ENCODE results near the gene ROBO2. TPM values are rescaled to one million over a fixed set of nuclear protein-coding genes. Genes with fewer than 3 reads are reported as not detected.
A peak's percentile ranks its signal among the peaks of the same experiment; 100 is the strongest.

The ROBO2 gene
- total RNA-seq, 6 donors from 2014 or later = 12.0 to 29.1 (median 14.0) TPM

GRCh38 chr3:77319711-77320110 lies 279.8 kb downstream of the ROBO2 start:
- no peaks in the 10 kb centered on the region for H3K4me1 ChIP-seq
- no peak overlapping the region for H3K4me3 ChIP-seq
- no peaks in the 10 kb centered on the region for H3K9me3 ChIP-seq
- no peak overlapping the region for H3K27ac ChIP-seq
- 39 to 47% methylated on average over 2 of the region's 2 CpGs for WGBS, 2 donors
- no peaks in the 10 kb centered on the region for H3K36me3 ChIP-seq
- ATAC-seq (ENCODE audit: low FRiP score in 2 of 2) = no peak
- no peaks in the 10 kb centered on the region for H3K27me3 ChIP-seq
- no peak for TF ChIP-seq POLR2AphosphoS5 (IDR thresholded peaks at IDR 0.05)
- no peak for TF ChIP-seq CTCF (IDR thresholded peaks at IDR 0.05)
- no peak for TF ChIP-seq POLR2A (IDR thresholded peaks at IDR 0.05)
- TF ChIP-seq EP300 (IDR thresholded peaks at IDR 0.05) = no peak
- DNase-seq = no peak

GRCh38 chr3:77320514-77320913 lies 280.6 kb downstream of the ROBO2 start:
- Histone ChIP-seq H3K4me1 (no peaks in the 10 kb centered on the region), H3K4me3 (no peak overlapping the region), H3K36me3 (no peaks in the 10 kb centered on the region), H3K27ac (no peak overlapping the region), H3K9me3 (no peaks in the 10 kb centered on the region), H3K27me3 (no peaks in the 10 kb centered on the region)
- no peak for DNase-seq
- 15% methylated on average over 3 of the region's 3 CpGs for WGBS, 2 donors
- TF ChIP-seq POLR2A (IDR thresholded peaks at IDR 0.05) = no peak
- peak in 4 of 6 experiments; percentile 34 to 46 (median 39) for TF ChIP-seq CTCF (IDR thresholded peaks at IDR 0.05)
- ATAC-seq (ENCODE audit: low FRiP score in 2 of 2) = no peak

GRCh38 chr3:77321646-77322045 lies 281.7 kb downstream of the ROBO2 start:
- WGBS, 2 donors = 39 to 53% methylated on average over 6 of the region's 6 CpGs
- ATAC-seq (ENCODE audit: low FRiP score in 2 of 2) = no peak

DNA sequence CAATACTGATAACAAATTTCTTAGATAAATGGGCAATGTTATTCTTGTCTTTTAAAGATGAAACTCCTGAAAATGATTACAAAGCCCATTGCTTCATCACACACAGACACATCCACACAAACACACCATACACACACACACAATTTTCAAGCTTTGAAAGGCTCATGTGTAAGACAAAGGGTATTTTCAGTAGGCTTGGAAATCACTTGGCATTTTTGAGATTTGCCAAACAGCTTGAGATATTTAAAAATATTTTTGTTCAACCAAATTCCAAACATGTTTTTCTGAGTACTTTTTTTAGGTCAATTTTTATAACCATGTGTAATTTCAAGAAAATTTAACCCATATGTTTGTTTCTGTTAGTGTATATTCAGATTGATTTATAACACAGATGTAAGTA lies 283.7 kb downstream of the ROBO2 start:
- no peaks in the 10 kb centered on the region for H3K36me3 ChIP-seq
- H3K27ac ChIP-seq = no peak overlapping the region
- H3K27me3 ChIP-seq = no peaks in the 10 kb centered on the region
- ATAC-seq (ENCODE audit: low FRiP score in 2 of 2) (no peak), DNase-seq (no peak)
- no peaks in the 10 kb centered on the region for H3K4me1 ChIP-seq
- TF ChIP-seq EP300 (IDR thresholded peaks at IDR 0.05) (no peak), CTCF (IDR thresholded peaks at IDR 0.05) (no peak), POLR2AphosphoS5 (IDR thresholded peaks at IDR 0.05) (no peak), POLR2A (IDR thresholded peaks at IDR 0.05) (no peak)
- no peaks in the 10 kb centered on the region for H3K9me3 ChIP-seq
- no peak overlapping the region for H3K4me3 ChIP-seq

More at GRCh38 chr3:77321646-77322045, 281.7 kb downstream of the ROBO2 start:
- DNase-seq = no peak
- Histone ChIP-seq H3K36me3 (no peaks in the 10 kb centered on the region), H3K4me3 (no peak overlapping the region), H3K27me3 (no peaks in the 10 kb centered on the region), H3K4me1 (no peaks in the 10 kb centered on the region), H3K27ac (no peak overlapping the region), H3K9me3 (no peaks in the 10 kb centered on the region)
- TF ChIP-seq CTCF (IDR thresholded peaks at IDR 0.05) = no peak
- TF ChIP-seq POLR2AphosphoS5 (IDR thresholded peaks at IDR 0.05) = no peak
- no peak for TF ChIP-seq POLR2A (IDR thresholded peaks at IDR 0.05)
- TF ChIP-seq EP300 (IDR thresholded peaks at IDR 0.05) = no peak

DNA sequence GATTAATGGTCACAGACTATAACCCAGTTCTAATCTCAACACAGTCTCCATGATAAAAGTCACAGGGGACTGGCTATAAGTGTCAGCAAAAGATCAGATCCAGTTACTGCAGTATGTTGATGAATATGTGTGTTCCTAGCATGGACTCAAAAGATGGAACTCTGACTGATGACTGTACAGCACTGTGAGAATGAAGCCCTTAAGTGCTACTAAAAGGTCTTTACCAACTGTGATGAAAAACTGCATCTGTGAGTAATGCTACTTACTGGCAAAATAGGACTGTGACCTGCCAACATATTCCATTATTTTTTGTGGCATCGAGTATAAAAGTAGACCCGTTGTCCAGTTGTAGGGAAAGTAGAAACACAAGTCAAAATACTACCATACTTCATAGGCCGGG lies 284.2 kb downstream of the ROBO2 start:
- H3K9me3 ChIP-seq = no peaks in the 10 kb centered on the region
- H3K36me3 ChIP-seq = no peaks in the 10 kb centered on the region
- no peaks in the 10 kb centered on the region for H3K27me3 ChIP-seq
- no peak overlapping the region for H3K4me3 ChIP-seq
- TF ChIP-seq CTCF (IDR thresholded peaks at IDR 0.05) (no peak), POLR2A (IDR thresholded peaks at IDR 0.05) (no peak), EP300 (IDR thresholded peaks at IDR 0.05) (no peak), POLR2AphosphoS5 (IDR thresholded peaks at IDR 0.05) (no peak)
- ATAC-seq (ENCODE audit: low FRiP score in 2 of 2) (no peak), DNase-seq (no peak)
- H3K4me1 ChIP-seq = peaks cover 0 to 1% (median 0%) of the 10 kb centered on the region in 4 donors
- H3K27ac ChIP-seq = no peak overlapping the region
- WGBS, 2 donors = 92 to 100% methylated on average over 3 of the region's 3 CpGs
